GM06990 (cell line): Measurements from ENCODE around the gene BLM.

Experiments used
- DNase-seq: peaks from one replicate; pipeline ENCODE4 v3.0.0-alpha.2; 2011; ENCODE audit not compliant: insufficient read length; ENCODE audit errors: extremely low read depth
- H3K27me3 ChIP-seq: replicated peaks from 2 replicates; pipeline ENCODE4 v1.6.0; 2011; ENCODE audit warnings: low read length; ENCODE audit not compliant: control insufficient read depth, insufficient read depth
- H3K36me3 ChIP-seq: 2 replicates; pipeline ENCODE4 v1.5.1; 2011; ENCODE audit warnings: low read length; ENCODE audit not compliant: control insufficient read depth, insufficient read depth
- H3K4me3 ChIP-seq: replicated peaks from 2 replicates; pipeline ENCODE4 v1.5.1; 2011; ENCODE audit warnings: low read depth, mild to moderate bottlenecking, control low read depth, low read length
- TF ChIP-seq, protein P1 (sequence below): IDR thresholded peaks from 2 replicates; pipeline ENCODE4 v1.5.1; 2011; ENCODE audit warnings: low read length, control low read depth, mild to moderate bottlenecking, inconsistent platforms; ENCODE audit not compliant: insufficient read depth, poor library complexity, severe bottlenecking

The BLM gene

DNA sequence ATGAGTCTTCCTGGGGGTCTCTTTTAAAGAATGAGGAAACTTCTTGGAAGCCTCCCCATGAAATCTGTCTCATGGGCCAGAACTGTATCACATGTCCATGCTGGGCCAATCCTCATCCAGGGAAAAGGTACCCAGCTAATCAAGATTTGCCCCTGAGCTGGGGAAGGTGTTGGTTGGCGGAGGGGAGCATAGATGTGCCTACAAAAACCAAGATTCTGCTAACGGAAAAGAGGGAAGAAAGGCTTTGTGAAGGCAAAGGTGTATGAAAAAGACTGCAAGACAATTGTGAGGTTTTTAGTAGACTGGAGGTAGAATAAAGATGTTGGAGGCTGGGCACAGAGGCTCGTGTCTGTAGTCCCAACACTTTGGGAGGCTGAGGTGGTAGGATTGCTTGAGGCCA is 18.5 kb upstream of the BLM start:
- Histone ChIP-seq H3K4me3 (no peak overlapping the region), H3K27me3 (no peaks in the 10 kb centered on the region), H3K36me3 (no peaks in the 10 kb centered on the region)
- TF ChIP-seq, protein P1, sequence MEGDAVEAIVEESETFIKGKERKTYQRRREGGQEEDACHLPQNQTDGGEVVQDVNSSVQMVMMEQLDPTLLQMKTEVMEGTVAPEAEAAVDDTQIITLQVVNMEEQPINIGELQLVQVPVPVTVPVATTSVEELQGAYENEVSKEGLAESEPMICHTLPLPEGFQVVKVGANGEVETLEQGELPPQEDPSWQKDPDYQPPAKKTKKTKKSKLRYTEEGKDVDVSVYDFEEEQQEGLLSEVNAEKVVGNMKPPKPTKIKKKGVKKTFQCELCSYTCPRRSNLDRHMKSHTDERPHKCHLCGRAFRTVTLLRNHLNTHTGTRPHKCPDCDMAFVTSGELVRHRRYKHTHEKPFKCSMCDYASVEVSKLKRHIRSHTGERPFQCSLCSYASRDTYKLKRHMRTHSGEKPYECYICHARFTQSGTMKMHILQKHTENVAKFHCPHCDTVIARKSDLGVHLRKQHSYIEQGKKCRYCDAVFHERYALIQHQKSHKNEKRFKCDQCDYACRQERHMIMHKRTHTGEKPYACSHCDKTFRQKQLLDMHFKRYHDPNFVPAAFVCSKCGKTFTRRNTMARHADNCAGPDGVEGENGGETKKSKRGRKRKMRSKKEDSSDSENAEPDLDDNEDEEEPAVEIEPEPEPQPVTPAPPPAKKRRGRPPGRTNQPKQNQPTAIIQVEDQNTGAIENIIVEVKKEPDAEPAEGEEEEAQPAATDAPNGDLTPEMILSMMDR: no peak
- DNase-seq: no peak

- TF ChIP-seq, protein P1: no peak
- Histone ChIP-seq H3K36me3 (no peaks in the 10 kb centered on the region), H3K4me3 (no peak overlapping the region), H3K27me3 (no peaks in the 10 kb centered on the region)
- no peak for DNase-seq
Measured at GRCh38 chr15:90701048-90701447, 16.1 kb upstream of the BLM start.

DNA sequence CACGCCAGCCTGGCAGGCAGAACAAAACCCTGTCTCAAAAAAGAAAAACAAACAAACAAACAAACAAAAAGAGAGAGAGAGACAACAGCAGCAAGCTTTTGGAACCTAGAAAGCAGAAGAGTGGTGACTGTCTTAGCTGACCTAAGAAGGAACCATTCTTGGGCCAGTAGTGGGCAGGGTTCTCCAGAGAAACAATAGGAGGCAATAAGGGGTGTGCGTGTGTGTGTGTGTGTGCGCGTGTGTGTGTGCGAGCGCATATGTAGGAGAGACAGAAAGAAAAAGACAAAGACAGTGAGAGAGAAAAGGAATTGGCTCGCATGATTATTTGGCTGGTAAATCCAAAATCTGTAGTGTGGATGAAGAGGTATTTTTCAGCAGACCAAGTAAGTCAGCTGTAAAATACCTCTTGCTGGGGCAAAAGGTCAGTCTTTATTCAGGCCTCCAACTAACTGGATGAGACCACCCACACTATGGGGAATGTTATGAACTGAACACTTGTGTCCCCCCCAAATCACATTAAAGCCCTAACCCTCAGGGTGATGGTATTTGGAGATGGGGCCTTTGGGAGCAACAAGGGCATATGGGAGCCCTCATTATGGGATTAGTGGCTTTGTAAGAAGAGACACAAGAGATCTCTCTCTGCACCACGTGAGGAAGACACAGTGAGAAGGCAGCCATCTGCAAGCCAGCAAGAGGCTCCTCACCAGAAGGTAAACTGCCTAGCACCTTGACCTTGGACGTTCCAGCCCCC is 15.1 kb upstream of the BLM start:
- DNase-seq: no peak
- no peaks in the 10 kb centered on the region for H3K27me3 ChIP-seq
- H3K4me3 ChIP-seq: no peak overlapping the region
- no peaks in the 10 kb centered on the region for H3K36me3 ChIP-seq
- TF ChIP-seq, protein P1: no peak

DNA sequence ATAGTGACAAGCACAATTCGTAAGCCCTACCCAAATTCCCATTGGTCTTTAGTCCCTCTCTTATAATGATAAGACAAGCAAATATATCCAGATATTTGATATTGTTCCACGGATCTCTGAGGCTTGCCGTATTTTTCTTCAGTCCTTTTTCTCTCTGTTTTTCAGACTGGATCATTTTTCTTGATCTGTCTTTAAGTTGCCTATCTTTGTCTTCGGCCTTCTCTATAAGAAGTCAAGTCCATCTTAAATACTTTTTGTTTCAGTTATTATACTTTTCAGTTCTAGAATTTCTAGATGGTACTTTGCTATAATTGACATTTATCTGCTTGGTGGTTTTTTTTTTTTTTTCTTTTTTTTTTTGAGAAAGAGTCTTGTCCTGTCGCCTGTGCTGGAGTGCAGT is 13.7 kb upstream of the BLM start:
- no peak for DNase-seq
- H3K27me3 ChIP-seq: no peaks in the 10 kb centered on the region
- no peak overlapping the region for H3K4me3 ChIP-seq
- no peaks in the 10 kb centered on the region for H3K36me3 ChIP-seq
- TF ChIP-seq, protein P1: no peak

DNA sequence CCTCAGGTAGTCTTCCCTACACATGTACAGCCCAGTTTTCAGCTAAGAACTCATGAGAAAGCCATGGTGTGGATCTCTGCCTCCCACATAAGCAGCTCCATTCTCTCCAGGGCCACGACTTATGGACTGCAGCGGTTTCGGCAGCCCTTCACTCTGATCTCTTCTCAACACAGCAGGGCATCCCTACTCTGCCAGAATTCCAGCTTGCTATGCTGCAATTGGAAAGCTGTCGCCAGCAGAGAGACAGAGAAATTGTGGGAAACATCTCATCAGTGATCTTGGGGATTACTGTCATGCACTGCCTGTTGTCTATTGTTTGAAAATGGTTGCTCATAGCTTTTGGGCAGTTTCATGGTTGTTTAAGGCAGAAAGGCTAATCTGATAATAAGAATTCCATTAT is 11.9 kb upstream of the BLM start:
- DNase-seq: no peak
- H3K36me3 ChIP-seq: no peaks in the 10 kb centered on the region
- no peaks in the 10 kb centered on the region for H3K27me3 ChIP-seq
- H3K4me3 ChIP-seq: no peak overlapping the region
- TF ChIP-seq, protein P1: no peak
